ENCODE results near the gene CNTFR. TPM values are rescaled to one million over a fixed set of nuclear protein-coding genes. Genes with fewer than 3 reads are reported as not detected.

Gene CNTFR
- total and polyA plus RNA-seq, 2 experiments from 2014 or later: 0.73 to 1.9 TPM

GRCh38 chr9:34564617-34565016 lies 24.9 kb downstream of the CNTFR start:
- Histone ChIP-seq H3K79me2 (replicated peaks; ENCODE audit: insufficient read depth) (no peaks in the 10 kb centered on the region), H3K27ac (ENCODE audit: low read depth) (no peak overlapping the region), H3K36me3 (ENCODE audit: insufficient read depth) (no peaks in the 10 kb centered on the region), H4K20me1 (replicated peaks; ENCODE audit: insufficient read depth) (no peaks in the 10 kb centered on the region; the same call in 1 of the 2 replicates), H3K4me2 (no peak overlapping the region), H3K9me2 (ENCODE audit: insufficient read depth) (no peaks in the 10 kb centered on the region), H3K4me1 (ENCODE audit: insufficient read depth) (peaks cover 24% of the 10 kb centered on the region), H2AFZ (no peak overlapping the region), H3F3A (replicated peaks; ENCODE audit: low read depth) (no peaks in the 10 kb centered on the region), H3K27me3 (ENCODE audit: insufficient read depth) (no peaks in the 10 kb centered on the region), H3K4me3 (no peak overlapping the region)
- Mint-ChIP-seq H3K27ac (no peak overlapping the region), H3K4me3 (no peak overlapping the region), H3K9me3 (no peaks in the 10 kb centered on the region; the same call in 2 of the 3 replicates), H3K27me3 (ENCODE audit: insufficient read depth, low read depth, poor library complexity) (peaks cover 16% of the 10 kb centered on the region), H3K4me1 (peaks cover 50% of the 10 kb centered on the region), H3K36me3 (ENCODE audit: low read depth) (no peaks in the 10 kb centered on the region; the same call in 2 of the 3 replicates)
- no peak for DNase-seq (ENCODE audit: low spot score)
- no peak for ATAC-seq
- TF ChIP-seq EZH2 (IDR thresholded peaks at IDR 0.05; ENCODE audit: low read depth, unreplicated experiment) (no peak), ZNF462 (CRISPR knock-in tag; IDR thresholded peaks at IDR 0.05) (no peak), EZH2phosphoT487 (IDR thresholded peaks at IDR 0.05; ENCODE audit: unreplicated experiment) (no peak), ZNF114 (CRISPR knock-in tag; IDR thresholded peaks at IDR 0.05) (no peak), REST (IDR thresholded peaks at IDR 0.05; ENCODE audit: unreplicated experiment) (no peak), ZNF331 (CRISPR knock-in tag; IDR thresholded peaks at IDR 0.05; ENCODE audit: low read depth) (no peak), CTCF (conservative IDR thresholded peaks at IDR 0.05; ENCODE audit: low read depth in 2 of 2) (no peak), POLR2AphosphoS5 (IDR thresholded peaks at IDR 0.05; ENCODE audit: low read depth) (no peak), STAT1 (IDR thresholded peaks at IDR 0.05; ENCODE audit: unreplicated experiment) (no peak), NANOG (IDR thresholded peaks at IDR 0.05; ENCODE audit: borderline replicate concordance) (no peak), JUNB (IDR thresholded peaks at IDR 0.05; ENCODE audit: unreplicated experiment) (no peak), CREB1 (CRISPR knock-in tag; IDR thresholded peaks at IDR 0.05; ENCODE audit: low read depth) (no peak), ETS1 (IDR thresholded peaks at IDR 0.05) (no peak)

Data from GM23338 (cell line).